ENCODE data around the gene MMP25.

GRCh38 chr16:3095869-3096268 lies 49.5 kb downstream of the MMP25 start:
- TF ChIP-seq TAF1 (IDR thresholded peaks at IDR 0.05; ENCODE audit: borderline replicate concordance, insufficient read depth, low read length) = no peak
- no peak for TF ChIP-seq FOXP2 (optimal IDR thresholded peaks at IDR 0.05; ENCODE audit: borderline replicate concordance, extremely low read depth, extremely low read length, insufficient read depth)
- no peak for TF ChIP-seq SIN3A (IDR thresholded peaks at IDR 0.05; ENCODE audit: borderline replicate concordance, insufficient read depth, low read length)
- no peak for TF ChIP-seq POLR2AphosphoS5 (IDR thresholded peaks at IDR 0.05; ENCODE audit: low read depth, low read length)
- no peak for TF ChIP-seq REST (IDR thresholded peaks at IDR 0.05; ENCODE audit: insufficient read depth in 1 of 2, low read depth in 2 of 2, low read length in 2 of 2)
